ENCODE results near the gene FAM120A.

FAM120A gene

DNA sequence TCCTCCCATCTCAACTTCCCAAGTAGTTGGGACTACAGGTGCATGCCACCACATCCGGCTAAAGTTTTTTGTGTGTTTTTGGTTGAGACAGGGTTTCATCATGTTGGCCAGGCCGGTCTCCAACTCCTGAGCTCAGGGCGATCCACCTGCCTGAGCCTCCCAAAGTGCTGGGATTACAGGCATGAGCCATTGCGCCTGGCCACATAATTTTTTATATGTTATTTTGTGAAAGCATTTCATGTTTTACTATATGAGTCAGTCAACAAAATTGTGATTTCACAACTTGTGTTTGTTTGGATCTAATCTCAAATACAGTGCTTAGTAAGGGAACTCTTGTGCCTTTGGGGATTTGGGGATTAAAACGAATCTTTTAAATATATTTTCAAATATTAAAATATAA, 21.9 kb downstream of the FAM120A start:
- no peak for DNase-seq (ENCODE audit: low read depth in 3 of 3)

DNA sequence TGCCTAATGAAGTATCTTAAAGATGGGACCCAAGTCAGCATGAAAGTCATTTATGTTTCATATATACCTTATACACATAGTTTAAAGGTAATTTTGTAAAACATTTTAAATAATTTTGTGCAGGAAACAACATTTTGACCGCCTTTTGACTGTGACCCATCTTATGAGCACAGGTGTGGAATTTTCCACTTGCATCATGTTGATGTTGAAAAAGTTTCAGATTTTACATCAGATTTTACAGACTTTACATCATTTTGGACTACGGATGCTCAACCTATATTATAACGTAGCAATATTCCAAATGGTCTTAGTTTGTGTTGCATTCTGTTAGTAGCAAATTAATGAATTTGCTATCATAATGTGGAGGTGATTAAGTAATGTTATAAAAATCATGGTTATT, 23.6 kb downstream of the FAM120A start:
- no peak for DNase-seq (ENCODE audit: low read depth in 3 of 3)

DNA sequence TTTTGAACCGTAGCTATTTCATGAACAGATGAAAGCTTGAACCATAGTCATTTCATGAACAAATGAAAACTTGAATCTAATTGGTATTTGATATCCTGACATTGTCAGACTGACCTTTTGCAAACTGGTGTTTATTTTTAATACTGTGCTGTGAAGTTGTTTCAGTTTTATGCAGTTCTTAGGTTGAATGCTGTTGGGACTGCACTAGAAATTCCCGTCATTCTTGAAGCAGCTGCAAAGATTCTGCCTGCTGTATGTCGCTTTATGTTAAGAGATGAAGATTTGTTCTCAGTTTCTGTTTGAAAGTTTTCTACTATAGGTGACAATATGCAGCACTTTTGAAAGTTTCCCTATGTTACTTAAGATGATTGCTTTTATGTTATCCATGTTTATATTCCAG, 24.4 kb downstream of the FAM120A start:
- no peak for DNase-seq (ENCODE audit: low read depth in 3 of 3)

DNA sequence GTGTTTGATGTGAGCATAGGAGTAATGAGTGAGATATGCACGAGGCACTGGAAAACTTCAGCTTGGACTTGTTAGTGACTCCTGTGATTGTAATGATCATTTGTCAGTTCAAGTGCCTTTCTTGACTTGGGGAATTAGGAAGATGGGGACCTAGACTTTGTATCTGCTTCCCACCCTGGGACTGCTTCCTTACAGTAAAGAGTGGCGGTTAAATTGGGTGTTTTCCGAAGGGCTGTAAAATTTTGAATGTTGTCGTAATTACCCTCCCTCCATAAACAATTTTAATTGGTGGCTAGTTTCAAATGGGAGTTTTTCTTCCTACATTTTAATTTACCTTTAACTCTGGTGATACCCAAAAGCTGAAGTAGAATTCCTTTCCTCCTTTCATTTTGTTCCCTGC, 25.4 kb downstream of the FAM120A start:
- no peak for DNase-seq (ENCODE audit: low read depth in 3 of 3)

DNA sequence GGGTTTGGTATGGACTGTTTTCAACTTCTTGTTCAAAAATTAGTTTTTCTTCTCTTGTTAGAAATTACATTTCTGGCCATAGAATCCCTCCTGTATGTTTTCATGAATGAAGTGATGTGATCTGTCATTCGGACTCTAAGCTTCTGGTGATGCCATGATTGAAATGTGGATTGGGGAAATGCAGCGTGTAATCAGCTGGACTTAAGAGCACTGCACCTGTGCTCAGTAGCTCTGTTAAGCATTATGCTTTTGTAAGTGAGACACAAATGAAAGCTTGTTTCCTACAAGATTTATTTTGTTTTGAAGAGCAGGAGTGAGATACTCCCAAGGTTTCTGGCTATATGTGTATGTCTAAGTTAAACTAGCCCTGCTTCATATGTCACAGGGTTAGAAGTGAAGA, 25.9 kb downstream of the FAM120A start:
- no peak for DNase-seq (ENCODE audit: low read depth in 3 of 3)

DNA sequence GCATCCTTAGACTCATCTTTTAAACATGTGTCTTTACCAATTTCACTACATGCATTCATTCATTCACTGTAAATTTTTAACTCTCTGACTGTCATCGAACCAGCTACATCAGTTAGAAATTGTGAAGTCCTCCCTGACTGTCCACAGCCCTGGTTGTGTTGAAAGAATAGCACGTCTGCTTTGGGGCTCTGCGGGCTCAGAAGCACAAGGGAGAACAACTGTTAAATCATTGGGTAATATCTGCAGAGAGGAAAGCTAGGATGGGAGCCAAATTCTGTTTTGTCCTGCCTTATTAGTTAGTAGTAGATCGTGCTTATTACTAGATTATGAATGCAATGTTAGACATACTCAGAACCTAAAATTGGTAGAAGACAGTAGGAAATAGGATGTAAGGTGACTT, 28.2 kb downstream of the FAM120A start:
- no peak for DNase-seq (ENCODE audit: low read depth in 3 of 3)

DNA sequence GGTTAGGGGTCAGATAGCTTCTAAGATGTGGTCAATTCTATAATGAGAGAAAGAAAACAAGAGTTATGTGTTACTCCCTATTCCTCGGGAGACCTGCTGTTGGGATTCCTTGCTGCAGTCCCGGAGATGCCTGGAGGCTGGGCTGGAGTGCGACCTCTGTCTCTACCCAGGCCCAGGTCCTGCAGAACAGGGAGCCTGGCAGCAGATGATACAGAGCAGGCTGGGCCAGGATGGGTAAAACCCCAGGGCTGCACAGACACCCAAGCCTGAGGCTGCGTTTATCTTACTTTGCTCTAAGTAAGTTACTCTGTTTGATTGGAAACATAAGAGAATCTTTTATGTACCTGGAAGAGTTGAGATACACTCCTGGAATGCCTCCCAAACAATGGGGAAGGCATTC, 28.8 kb downstream of the FAM120A start:
- no peak for DNase-seq (ENCODE audit: low read depth in 3 of 3)

DNA sequence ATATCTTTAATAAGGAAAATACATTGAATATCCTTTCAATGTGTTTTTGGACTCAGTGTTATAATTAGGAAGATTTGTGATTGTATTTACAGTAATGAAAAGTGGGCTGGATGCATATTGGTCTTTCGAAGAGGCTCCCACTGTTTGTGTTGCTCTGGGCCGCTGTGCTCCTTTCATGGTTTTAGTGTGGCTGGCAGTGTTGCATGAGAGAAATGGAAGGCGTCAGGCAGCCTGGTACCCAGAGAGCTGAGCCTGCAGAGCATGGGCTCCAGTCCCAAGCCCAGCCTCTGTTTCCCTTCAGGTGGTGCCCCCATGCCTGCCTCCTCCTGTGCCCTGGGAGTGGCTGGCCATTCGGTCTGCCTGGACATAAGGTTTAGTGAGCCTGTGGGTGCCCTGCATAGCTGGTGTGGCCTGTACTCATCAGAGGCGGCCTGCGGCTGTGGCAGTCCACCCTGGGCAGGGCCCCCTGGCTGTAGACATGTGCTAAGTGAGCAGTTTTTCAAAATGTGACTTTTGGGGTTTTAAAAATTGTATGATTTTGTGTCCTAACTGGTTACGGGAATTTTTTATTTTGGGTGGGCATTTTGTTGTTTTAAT, 29.3 kb downstream of the FAM120A start:
- DNase-seq (ENCODE audit: low read depth in 3 of 3), result no peak

DNA sequence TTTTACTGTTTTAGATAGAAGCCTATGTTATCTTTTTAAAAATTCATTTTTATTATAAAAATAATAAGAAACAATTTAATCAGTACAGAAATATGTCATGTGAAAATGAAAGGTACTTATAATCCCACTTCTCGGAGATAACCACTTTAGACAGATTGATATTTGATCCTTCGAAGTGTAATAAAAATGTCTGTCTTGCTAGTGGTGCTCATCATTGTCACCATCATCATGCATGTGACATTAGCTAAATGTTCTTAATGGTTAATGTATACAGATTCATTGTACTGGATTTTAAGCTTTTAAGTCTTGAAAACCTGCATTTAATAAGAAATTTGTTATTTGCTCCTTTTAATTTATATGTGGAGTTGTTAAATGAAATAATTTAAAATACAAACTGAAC, 32.0 kb downstream of the FAM120A start:
- DNase-seq (ENCODE audit: low read depth in 3 of 3), result no peak

DNA sequence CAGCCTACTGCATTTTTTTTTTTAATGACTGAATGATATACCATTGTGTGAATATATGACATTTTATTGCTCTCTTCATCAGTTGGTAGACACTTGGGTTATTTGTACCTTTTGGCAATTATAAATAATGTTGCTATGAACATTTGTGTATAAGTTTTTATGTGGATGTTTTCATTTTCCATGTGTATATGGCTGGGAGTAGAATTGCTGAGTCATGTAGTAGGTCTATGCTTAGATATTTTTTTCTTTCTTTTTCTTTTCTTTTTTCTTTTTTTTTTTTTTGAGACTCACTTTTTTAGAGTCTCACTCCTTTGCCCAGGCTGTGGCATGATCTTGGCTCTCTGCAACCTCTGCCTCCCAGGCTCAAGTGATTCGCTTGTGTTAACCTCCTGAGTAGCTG, 34.8 kb downstream of the FAM120A start:
- DNase-seq (ENCODE audit: low read depth in 3 of 3), result no peak

DNA sequence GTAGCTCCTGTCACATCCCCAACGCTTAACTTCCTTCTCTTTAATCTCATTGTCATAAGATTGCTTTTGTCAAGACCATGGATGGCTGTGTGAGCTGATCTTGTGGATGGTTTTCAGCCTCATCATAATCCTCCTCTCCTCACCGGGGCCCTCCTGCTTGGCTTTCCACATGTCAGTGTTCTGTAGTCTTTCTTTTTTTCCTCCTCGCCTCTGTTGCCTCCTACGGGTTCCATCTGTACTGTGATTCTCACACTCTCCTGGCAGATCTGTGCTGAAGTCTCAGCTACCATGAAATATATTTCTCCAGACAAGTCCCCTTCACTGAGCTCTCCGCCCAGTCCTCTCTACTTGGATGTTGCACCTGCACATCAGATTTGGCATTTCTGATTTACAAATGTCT, 36.8 kb downstream of the FAM120A start:
- DNase-seq (ENCODE audit: low read depth in 3 of 3), result no peak

DNA sequence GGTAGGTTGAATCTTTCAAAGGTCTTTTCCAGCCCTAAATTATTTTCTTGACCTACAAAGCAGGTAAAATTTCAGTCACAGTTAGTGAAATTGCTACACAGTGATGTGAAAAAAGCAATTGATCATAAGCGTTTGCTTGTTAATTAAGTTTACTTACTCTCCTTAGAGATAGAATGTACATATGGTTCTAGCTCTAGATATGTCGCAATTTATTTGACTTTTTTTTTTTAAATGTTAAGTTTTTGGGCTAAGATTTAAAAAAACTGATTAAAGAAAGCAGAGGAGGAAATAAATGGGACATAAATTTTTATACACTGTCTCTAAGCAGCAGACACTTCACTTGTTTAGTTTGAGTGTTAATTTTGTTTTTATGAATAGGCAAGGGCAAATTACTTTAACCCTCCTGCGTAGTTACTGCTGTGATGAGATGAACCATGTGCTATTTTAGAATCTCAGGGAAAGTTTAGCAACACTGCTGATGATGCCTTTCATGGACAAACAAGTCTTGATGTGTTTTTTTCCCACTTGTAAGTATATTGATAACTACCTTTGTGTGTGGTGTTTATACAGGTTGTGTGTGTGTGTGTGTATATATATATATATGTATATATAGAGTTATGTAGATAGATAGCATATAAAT, 40.2 kb downstream of the FAM120A start:
- no peak for DNase-seq (ENCODE audit: low read depth in 3 of 3)

DNA sequence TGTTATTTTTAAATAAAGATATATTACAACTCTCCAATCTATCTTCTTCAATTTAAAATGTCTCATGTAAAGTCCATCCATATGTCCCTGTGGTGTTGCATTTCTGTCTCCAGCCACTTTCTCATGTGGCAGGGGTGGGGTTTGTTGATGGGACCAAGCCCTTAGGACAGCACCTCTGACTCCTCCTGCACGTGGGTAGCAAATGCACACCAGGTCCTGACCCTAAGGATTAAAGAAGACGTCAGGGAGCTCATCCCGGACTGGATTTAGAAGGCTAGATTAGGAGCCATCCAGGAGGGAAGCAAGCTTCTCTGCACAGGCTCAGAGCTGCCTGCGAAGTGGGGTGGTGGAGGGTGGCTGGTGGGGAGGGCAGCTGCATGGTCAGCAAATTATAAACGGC, 40.8 kb downstream of the FAM120A start:
- DNase-seq (ENCODE audit: low read depth in 3 of 3), result no peak

DNA sequence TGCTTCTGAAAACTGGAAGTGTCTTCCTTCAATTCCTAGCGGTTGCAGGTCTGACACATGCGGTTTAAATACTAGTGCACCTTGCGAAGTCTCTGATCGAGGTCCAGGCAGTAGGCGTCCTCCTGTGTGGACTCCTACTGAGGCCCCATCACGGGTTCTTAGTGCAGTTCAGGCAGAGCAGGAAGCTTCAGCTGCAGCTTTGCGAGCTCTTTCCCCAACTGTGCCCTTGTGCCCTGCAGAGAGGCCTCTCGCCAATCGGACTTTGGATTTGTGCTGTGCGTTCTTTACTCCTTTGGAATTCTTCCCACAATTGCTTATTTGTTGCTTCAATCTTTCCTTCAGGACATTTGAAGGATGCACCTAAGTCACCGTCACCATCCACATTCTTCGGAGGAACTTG, 42.5 kb downstream of the FAM120A start:
- DNase-seq (ENCODE audit: low read depth in 3 of 3), result no peak

DNA sequence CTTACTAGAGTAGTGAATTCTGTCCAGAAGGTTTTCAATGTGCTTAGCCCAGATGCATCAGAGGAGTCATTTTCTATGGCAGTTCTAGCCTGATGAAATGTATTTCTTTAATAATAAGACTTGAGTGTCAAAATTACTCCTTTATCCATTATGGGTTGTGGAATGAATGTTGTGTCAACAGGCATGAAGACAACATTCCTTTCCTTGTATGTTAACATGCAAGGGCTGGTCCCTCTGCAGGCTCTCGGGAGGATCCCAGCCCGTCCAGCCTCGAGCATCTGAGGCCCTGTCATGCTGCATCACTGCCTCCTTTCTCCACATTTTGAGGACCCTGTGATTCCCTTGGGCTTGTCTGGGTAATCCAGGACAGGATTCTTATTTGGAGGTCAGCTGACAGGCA, 44.8 kb downstream of the FAM120A start:
- no peak for DNase-seq (ENCODE audit: low read depth in 3 of 3)

DNA sequence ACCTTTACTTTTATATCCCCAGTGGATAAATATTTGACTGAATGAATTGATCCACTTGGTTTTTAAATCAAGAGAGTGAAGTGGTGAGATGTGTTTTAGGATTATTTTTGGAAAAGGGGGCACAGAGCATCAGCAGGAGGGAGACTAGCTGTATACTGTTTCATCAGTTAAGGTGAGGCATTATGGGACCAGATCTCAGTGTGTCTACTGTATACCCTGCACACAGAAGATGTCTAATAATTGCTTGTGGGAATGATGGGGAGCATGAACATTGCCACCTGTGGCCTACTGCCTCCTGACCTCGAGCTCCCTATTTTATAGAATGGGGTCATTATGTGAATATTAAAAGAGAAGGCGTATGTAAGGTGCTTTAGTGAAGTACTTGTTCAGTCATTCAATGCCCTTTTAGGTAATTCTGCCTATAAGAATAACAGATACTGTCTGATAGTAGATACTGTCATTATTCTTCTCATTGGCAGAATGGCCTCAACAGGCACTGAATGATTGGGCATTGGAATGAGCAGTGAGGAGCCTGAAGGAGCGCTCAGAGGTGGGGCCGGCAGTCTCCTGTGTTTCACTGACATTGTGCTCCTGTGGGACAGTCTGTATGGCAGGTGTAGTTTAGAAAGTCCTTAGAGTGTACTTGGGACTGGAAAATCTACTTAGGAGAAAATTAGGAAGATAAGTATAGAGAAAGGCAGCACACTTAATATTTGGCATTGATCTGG, 49.2 kb downstream of the FAM120A start:
- no peak for DNase-seq (ENCODE audit: low read depth in 3 of 3)

DNA sequence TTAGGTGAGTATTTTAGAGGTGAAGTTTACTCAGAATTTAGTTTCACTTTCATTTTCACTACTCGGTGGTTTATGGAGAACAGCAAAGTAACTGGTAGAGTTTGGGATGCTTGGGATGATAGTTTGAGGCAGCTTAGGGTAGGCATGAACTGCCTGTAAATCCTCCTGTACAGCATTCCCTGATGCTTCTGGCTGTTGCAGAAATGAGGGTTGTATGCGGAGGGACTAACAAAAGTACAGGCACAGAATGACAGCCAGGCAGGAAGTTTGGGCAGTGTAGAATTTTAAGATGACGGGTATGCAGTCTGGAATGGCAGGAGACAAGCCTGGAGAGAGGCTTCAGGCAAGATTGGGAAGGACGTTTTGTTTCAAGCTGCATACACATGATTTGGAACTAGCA, 49.9 kb downstream of the FAM120A start:
- DNase-seq (ENCODE audit: low read depth in 3 of 3), result no peak

DNA sequence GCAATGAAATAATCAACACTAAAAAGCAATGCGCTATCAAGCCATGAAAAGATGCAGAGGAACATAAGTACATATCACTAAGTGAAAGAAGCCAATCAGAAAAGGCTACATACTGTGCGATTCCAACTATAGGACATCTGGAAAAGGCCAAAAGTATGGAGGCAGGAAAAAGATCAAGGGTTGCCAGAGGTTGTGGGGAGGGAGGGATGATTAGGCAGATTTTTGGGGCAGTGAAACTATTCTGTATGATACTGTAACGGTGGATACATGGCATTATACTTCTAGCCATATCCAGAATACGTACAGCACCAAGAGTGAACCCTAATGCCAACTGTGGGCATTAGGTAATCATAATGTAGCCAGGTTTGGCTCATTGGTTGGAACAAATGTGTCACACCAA, 51.9 kb downstream of the FAM120A start:
- DNase-seq (ENCODE audit: low read depth in 3 of 3), result no peak

DNA sequence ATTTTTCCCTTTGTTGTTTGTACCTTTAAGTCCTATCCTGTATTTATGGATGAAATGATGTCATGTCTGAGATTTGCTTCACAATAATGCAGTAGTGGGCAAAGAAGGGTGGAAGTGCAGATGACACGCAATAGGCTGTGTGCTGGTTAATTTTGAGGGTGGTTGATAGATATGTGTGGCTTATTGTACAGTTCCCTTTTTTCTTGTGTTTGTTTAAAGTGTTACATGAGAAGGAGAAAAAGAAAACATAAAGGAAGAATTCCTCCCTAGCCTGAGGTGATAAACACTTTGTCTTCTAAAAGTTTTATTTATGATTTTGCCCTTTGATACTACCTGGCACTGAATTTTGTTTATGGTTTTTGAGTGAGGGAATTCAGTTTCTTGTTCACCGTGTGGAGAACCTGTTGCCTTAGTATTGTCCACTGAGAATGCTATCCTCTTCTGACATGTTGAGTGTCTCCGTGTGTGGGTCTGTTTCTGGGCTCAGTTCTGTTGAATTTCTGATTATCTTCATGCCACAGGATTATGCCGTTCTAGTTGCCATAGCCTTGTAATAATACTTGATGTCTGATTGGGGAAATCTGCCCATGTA, 54.2 kb downstream of the FAM120A start:
- DNase-seq (ENCODE audit: low read depth in 3 of 3), result no peak

DNA sequence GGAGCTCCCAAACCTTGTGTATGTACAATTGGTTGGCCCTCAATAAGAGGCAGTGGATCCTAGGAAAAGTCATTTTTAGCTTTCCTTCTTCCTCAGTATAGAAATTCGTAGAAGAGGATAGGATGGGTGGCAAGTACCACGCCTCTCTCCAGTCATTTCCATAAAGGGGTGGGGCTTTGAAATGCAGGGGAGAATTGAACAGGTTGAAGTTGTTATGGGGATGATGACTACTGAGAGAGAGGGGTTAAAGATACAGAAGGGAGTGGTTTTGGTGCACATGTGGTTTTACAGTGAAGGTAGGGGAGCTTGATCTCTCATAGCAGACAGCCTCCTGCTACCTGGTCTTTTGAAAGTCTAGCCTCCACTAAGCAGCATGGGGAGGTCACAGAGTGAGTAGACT, 56.3 kb downstream of the FAM120A start:
- no peak for DNase-seq (ENCODE audit: low read depth in 3 of 3)

DNA sequence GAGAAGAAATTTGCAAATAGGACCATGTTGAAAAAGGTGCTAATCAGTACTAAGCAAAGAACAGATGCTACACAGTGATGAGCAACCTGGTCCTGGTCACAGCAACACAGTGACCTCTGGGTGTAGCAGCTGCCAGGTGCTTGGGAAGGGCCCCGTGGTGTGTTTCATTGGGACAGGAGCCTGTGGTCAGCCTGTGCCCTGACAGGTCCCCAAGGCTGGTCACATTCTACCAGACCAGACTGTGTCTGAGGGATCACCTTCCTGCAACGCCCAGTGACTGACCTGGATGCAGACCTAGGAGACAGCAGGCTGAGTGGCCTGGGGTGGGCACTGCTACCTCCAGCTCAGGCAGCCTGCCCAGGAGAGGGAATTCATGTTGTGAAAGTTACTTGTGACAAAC, 56.7 kb downstream of the FAM120A start:
- DNase-seq (ENCODE audit: low read depth in 3 of 3), result no peak

DNA sequence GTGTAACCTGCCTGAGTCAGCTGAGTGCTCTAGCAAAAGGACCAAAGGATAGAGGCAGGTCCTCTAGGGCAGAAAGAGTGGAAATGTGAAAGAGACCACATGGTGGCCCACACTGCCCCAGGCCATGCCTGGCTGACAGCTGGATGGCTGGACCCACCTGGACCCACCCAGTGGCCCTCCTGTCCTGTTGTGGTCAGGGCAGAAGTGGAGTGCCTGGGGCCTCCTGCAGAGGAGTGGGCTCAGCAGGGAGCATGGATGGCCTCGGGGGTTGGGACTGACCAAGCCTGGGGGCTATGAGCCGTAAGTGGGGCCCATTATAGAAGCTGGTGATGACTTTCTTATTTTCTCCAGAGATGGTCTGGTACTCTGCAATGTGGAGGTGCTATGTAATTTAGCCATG, 57.6 kb downstream of the FAM120A start:
- no peak for DNase-seq (ENCODE audit: low read depth in 3 of 3)

DNA sequence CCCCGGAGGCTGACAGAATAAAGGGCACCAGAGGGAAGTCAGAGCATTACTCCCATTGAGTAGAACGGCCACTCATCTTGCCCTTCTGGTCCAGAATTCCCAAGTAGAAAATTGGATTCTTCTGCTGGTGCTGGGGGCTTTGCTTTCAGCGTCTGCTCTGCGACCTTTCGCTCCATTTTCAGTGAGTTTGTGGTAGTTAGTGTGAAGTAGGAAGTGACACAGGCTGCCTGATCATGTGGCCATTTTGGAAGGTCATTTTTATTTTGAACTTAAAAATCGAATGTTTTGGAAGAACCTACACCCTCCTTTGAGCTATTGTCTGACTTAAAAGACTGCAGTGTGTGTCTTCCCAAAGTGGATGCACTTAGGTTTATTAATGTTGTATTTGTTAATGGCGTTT, 58.6 kb downstream of the FAM120A start:
- no peak for DNase-seq (ENCODE audit: low read depth in 3 of 3)
